Iris pigment epithelial cell (primary cell): ENCODE measurements around the gene GNG7.
"Not testable (repeated sequence)": the region's sequence is repeated elsewhere in the genome, so short reads cannot be mapped to it uniquely, and the experiment has no call there.

Source experiments
- DNase-seq: peaks from one replicate; pipeline ENCODE4 v3.0.0-alpha.2; 2011; ENCODE audit warnings: low read depth

Gene GNG7

DNA sequence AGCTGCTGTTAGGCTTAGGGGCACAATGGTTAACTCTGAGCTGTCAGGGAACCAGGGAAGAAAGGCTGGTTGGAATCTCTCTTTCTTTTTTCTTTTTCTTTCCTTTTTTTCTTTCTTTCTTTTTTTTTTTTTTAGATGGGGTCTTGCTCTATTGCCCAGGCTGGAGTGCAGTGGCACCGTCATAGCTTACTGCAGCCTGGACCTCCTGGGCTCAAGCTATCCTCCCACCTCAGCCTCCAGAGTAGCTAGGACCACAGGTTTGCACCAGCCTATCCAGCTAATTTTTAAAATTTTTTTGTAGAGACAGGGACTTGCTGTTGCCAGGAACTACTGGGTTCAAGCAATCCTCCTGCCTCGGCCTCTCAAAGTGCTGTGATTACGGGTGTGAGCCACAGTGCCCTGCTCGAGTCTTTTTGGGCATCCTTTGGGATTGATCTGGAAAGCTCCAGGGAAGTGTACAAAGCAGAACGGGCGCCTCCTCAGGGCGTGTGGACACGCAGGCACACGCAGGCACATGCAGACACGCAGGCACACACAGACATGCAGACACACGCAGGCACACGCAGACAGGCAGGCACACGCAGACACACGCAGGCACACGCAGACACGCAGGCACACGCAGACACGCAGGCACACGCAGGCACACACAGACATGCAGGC is 127.4 kb downstream of the GNG7 start:
- no peak for DNase-seq

DNA sequence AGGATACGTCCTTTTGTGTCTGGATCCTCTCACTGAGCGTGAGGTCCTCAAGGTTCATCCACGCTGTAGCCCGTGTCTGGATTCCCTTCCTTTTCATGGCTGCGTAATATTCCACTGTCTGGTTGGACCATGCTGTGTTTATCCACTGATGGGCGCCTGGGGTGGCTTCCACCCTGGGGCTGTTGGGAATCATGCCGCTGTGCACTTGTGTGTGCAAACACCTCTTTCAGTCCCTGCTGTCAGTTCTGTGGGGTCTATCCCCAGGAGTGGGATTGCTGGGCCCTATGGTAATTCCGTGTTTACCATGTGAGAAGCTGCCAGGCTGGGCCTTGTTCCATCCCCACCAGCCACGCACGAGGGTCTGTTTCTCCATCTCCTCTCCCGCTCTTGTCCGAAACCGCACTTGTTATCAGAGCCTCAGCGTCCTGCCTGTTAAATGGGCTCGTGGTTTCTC is 128.0 kb downstream of the GNG7 start:
- DNase-seq = no peak

DNA sequence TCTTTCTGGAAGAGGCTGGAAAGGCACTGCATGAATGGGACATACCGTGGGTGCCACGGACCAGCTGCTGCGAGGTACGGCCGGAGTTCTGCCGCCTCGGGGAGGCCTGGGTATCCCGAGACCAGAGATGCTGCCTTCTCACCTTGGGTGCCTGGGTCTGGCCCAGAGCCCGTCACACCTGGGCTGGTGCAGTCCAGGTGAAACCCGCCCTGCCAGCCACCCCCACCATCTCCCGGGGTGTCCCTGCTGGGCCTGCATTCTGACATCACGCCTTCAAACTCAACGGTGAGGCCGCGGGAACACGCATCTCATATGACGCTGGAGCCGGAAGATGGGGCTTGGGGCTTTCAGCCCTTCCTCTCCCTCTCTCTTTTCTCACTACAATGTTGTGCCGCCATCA is 128.6 kb downstream of the GNG7 start:
- DNase-seq = no peak

DNA sequence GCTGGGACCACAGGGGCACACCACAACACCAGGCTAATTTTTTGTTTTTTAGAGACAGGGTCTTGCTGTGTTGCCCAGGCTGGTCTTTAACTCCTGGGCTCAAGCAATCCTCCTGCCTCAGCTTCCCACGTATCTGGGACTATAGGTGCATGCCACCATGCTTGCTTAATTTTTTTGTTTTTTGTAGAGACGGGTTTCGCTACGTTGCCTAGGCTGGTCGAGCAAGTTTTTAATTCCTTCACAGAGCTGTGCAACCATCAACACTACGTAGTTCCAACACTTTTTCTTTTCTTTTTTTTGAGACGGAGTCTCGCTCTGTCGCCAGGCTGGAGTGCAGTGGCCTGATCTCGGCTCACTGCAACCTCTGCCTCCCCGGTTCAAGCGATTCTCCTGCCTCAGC is 130.3 kb downstream of the GNG7 start:
- DNase-seq = not testable (repeated sequence)

DNA sequence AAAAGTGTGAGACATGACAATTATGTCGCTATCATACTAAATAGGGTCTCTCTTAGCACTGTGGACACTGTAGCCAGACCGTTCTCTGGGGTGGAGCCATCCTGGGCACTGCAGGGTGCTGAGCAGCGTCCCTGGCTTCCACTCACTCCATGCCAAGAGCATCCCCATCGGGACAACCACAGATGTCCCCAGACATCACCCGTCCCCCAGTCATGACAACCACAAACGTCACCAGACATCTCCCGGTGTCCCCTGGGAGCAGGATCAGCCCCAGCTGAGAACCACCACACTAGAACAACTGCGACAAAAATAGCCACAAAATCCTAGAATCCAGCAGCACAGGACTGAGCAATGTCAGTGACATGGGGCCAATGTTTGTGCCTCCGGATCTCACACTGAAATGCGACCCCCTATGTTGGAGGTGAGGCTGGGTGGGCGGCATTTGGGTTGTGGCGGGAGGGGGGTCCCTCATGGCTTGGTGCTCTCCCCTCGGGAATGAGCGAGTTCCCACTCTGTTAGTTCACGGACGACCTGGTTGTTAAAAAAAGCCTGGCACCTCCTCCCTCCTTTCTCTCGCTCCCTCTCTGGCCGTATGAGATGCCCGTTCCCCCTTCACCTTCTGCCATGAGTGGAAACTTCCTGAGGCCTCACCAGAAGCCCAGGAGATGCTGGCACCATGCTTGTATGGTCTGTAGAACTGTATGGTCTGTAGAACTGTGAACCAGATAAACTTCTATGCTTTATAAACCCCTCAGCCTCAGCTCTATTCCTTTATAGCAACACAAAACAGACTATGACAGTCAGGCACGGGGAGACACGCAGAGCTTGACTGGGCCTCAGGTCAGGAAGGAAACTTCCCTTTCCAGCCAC is 132.7 kb downstream of the GNG7 start:
- DNase-seq = no peak

DNA sequence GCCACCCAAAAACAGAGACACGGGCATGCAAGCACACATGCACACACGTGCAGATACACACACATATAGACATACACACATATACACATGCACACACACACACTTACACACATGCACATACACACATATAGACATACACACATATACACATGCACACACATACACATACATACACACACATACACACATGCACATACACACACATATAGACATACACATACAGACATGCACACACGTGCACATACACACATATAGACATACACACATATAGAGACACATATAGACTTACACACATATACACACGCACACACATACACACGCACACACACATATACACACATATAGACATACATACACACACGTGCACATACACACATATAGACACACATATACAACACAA is 134.5 kb downstream of the GNG7 start:
- DNase-seq = no peak

DNA sequence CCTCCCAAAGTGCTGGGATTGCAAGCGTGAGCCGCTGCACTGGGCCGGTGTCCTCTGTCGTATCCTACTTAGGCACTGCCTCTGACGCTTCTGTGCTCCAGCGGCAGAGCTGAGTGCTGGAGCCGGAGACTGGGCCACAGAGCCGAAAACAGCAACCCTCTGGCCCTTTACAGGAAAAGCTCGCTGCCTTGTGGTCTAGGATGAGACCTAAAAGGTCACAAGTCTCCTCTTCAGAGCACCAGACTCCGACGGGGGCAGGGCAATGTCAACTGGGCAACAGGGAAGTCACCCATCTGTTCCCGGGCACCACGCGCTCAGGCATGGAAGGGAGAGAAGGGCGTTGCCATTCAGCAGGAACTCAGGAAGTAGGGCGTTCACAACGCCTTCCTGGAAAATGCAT is 134.9 kb downstream of the GNG7 start:
- DNase-seq = no peak

DNA sequence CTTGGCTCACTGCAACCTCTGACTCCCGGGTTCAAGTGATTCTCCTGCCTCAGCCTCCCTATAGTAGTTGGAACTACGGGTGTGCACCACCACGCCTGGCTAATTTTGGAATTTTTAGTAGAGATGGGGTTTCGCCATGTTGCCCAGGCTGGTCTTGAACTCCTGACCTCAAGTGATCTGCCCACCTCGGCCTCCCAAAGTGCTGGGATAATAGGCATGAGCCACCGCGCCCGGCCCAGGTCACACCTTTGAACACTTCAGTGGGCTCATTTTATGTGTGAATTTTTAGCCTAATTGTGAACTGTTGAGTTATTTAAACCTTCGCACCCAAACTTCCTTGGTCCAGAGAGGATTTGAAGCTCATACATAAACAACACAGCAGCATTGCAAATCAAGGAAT is 138.9 kb downstream of the GNG7 start:
- not testable (repeated sequence) for DNase-seq

DNA sequence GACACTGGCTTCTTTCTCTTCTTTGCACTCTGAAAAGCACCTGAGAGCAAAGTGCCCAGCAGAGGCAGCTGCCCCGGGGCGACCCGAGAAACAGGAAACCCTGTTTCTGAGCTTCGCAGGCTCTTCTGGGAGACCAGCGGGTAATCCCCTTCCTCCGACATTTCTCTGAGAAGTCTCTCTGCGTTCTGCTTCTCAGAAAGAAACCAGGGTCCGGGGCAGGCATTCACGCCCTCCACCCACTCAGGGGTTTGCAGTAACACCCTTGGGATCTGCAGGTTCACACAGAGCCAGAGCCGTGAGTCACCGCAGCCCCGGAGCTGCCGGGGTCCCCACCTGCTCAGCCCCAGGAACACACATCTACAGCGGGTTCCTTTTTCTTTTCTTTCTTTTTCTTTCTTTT is 140.6 kb downstream of the GNG7 start:
- DNase-seq = no peak

DNA sequence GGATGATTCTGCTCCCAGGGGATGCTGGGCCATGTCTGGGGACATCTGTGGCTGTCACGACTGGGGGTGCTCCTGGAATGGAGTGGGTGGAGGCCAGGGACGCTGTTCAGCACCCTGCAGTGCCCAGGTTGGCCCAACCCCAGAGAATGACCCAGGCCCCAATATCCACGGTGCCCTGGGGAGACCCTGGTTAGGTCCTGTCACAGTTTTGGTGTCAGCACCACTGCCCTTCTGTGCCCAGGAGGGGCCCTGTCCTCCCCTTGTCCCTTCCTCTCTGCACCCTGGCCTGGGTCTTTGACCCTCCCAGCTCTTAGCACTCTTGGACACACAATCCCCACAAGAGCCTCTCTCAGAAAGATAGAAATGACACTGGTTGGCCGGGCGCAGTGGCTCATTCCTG is 141.3 kb downstream of the GNG7 start:
- no peak for DNase-seq

DNA sequence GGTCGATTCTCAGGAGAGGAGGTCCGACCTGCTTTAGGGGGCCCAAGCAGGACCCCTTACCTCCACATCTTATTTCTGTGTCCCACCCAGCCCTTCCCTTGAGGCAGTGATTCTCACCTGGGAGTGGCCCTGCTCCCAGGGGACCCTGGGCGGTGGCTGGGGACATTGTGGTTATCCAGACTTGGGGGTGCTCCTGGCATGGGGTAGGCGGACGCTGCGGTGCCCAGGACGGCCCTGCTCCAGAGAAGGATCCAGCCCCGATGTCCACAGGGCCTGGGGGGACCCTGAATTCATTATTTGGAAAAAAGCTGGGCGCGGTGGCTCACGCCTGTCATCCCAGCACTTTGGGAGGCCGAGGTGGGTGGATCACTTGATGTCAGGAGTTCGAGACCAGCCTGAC is 142.1 kb downstream of the GNG7 start:
- DNase-seq = no peak

DNA sequence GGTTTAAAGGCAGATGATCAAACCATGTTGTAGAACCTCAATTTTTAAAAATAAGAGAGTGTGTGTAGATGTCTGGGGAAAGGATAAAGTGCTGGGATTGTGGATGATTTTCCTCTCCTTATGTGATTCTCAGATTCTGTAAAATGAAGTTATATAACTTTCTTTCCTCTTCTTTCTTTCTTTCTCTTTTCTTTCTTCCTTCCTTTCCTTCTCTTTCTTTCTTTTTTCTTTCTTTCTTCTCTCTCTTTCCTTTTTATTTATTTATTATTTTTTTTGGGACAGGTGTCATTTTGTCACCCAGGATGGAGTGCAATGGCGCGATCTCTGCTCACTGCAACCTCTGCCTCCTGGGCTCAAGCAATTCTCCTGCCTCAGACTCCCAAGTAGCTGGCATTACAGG is 144.0 kb downstream of the GNG7 start:
- no peak for DNase-seq

DNA sequence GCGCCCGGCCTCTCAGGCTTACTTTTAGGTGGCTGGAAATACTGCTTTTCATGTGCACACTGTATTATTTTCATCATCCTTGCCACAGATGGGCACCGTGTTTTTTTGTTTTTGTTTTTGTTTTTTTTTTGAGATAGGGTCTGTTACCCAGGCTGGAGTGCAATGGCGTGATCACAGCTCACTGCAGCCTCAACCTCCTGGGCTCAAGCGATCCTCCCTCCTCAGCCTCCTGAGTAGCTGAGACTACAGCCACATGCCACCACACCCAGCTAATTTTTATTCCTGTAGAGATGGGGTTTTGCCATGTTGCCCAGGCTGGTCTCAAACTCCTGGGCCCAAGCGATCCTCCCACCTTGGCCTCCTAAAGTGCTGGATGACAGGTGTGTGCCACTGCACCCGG is 144.4 kb downstream of the GNG7 start:
- not testable (repeated sequence) for DNase-seq

DNA sequence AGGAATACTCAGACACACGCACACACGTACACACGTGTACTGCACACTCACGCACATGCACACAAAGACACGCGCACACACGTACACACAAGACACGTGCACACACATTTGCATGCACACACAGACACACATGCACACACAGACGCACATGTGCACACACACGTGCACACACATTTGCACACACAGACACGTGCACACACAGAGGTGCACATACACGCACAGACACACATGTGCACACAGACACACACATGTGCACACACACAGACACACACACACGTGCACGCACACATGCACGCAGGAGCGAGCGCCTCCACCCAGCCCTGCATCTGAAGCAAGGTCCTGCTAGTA is 145.4 kb downstream of the GNG7 start:
- no peak for DNase-seq

DNA sequence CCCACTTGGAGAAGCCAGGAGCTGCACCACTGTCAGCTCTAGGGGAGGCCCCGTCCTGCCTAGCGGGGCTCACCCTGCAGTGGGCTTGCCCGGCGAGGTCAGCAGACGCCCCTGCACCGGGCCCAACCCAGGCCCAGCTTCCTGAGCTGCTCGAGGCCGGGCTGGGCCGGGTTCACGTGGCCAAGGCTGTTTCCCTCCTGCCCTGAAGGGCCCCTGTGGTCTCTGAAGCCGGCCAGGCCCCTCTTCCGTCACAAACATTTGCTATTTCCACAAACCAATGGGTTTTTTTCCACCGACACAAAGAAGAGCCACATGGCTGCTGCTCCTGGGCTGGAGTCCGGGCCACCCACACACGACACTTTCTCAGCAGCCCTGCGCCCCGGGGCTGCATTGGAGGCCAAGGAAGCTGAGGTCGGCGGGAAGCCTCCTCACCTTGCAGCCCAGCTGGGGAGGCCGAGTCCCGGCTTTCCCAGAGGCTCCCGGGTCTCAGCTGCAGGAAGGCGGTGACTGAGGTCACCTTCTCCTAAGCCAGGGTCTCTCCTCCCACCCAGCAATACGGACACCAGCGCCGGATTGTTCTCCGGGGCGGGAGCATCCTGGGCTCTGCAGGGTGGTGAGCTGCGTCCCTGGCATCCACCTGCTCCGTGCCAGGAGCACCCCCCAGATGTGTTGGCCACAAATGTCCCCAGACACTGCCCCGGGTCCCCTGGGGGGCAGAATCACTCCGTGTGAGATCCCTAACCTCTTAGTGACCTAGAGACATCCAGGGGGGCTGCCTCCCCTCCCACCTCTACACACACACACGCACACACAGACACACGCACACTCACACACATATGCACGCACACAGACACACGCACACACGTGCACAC is 146.0 kb downstream of the GNG7 start:
- no peak for DNase-seq

DNA sequence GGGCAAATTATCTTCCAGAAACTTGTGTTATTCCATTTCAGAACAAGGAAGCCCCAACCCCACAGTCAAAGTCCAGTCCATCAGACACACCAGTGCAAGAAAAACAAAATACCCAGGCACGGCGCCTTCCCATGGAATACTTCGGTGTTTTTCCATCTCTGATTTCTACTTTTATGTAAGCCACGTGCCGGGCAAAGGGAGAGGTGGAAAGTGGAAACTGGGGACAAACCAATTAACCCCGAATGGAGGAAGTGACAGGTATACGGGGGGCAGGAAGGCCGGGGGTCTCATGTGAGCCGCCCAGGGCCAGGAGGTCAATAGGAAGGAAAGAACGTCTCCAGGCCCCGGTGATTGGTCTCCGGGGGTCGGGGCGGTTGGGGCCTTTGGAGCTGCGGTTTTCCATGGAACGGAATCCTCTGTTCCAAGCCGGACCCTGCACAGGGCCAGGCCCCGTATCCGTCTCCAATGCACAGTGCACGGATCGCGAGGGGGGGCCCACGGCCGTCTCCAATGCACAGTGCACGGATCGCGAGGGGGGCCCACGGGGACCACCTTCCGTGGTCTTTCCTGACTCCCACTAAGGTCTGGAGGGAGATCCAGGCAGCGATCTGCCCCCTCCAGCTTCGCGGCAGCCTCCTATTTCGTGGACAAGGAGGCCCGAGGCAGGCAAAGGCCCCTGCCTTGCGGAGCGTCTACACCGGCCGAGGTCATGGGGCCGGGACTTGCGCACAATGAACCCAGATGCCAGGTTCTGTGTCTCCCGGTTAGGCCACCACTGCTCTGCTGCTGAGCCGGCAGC is 146.9 kb downstream of the GNG7 start:
- no peak for DNase-seq

DNA sequence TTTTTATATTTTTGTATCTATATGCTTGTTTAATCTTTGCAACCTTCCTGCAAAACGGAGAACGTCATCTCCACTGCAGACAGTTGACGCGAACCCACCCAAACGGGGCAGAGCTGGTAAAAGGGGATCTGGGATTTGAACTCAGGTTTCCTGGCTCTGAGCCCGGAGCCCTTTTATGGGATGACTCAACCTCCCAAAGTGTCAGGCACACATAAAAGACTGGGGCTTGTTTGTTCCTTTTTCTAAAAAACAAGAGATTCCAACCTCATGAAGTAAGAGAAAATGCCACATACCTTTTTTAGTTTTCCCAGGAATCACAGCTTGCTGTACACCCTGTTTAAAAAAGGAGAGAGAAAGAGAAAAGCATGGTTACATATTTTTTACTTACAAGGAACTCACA is 147.6 kb downstream of the GNG7 start:
- DNase-seq = peak; percentile 26

DNA sequence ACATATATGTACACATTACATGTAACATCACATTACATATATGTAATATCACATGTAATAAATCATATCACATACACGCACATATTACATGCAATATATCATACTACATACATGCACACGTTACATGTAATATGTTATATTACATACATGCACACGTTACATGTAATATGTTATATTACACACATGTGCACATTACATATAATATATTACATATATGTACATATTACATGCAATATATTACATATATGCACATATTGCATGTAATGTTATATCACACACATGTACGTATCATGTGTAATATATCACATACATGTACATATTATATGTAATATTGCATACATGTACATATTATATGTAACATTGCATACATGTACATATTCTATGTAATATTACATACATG is 149.0 kb downstream of the GNG7 start:
- no peak for DNase-seq

DNA sequence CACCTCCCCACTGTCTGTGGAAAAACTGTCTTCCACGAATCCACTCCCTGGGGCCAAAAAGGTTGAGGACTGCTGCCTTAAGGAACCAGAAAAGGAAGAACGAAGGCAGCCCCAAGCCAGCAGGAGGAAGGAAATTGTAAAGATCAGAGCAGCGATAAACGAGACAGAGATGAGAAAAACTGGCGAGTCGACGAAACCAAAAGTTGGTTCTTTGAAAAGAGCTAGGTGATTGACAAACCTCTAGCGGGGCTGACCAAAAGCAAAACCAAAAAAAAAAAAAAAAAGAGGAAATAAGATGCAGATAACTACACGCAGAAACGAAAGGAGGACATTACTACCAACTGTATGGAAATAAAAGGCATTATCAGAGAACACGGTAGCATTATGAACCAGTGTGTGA is 149.6 kb downstream of the GNG7 start:
- no peak for DNase-seq

DNA sequence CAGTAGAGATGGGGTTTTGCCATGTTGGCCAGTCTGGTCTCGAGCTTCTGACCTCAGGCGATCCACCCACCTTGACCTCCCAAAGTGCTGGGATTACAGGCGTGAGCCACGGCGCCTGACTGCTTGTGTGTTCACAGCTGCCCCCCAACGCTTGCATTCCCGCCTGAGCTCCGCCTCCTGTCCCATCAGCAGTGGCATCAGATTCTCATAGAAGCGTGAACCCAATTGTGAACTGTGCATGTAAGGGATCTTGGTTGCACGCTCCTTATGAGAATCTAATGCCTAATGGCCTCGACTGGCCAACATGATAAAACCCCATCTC is 150.7 kb downstream of the GNG7 start:
- no peak for DNase-seq

DNA sequence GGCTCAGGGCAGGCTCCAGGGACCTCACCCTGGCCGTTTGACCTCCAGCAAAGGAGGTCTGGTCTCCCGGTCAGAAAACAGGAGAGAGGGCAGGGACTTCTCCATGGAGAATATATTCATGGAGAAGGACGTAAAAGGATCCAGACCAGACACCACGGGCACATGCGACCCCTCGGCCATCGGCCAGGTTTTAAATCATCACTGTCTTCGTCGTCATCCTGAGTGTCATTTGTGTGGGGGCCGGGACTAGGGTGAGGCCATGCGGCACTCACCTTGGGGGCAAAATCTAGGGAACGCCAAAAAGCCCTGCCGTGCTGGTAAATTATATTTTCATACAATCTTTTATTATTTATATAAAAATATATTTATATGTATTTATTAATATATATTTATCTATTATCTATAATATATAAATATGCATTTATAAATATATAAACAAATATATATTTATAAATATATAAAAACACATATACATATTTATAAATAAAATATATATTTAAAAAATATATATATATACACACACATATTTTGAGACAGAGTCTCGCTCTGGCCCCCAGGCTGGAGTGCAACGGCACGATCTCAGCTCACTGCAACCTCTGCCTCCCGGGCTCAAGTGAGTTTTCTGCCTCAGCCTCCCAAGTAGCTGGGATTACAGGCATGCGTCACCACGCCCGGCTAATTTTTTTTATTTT is 151.2 kb downstream of the GNG7 start:
- DNase-seq = no peak
